GM23338 (cell line): ENCODE data around the gene MYL4.

Experiments used
- CREB1 ChIP-seq: fragments of 250-450 bp; sonication (Bioruptor Pico); IDR thresholded peaks from 2 replicates; pipeline ENCODE4 v1.5.0; 2020; ENCODE audit warnings: low read depth, mild to moderate bottlenecking, moderate library complexity
- CTCF ChIP-seq, 2 experiments: fragments of 200-600 bp in 1 of 2; sonication (generic) in 1 of 2; conservative IDR thresholded peaks; 2 replicates each; pipeline versions ENCODE4 v1.5.1 to v1.6.1; 2016 to 2017; ENCODE audit warnings: antibody characterized with exemption in 2 of 2, low read depth in 2 of 2, mild to moderate bottlenecking in 2 of 2, moderate library complexity in 1 of 2
- EZH2 ChIP-seq: fragments of 200-600 bp; sonication (generic); IDR thresholded peaks from one replicate; pipeline ENCODE4 v1.8.0; 2017; ENCODE audit warnings: antibody characterized with exemption, mild to moderate bottlenecking, low read depth; ENCODE audit not compliant: unreplicated experiment
- POLR2AphosphoS5 ChIP-seq: IDR thresholded peaks from 2 replicates; pipeline ENCODE4 v1.6.1; 2016; ENCODE audit warnings: antibody characterized with exemption, low read depth
- TF ChIP-seq, protein P1 (sequence below): IDR thresholded peaks from 2 replicates; pipeline ENCODE4 v1.6.1; 2016; ENCODE audit warnings: antibody characterized with exemption

DNA sequence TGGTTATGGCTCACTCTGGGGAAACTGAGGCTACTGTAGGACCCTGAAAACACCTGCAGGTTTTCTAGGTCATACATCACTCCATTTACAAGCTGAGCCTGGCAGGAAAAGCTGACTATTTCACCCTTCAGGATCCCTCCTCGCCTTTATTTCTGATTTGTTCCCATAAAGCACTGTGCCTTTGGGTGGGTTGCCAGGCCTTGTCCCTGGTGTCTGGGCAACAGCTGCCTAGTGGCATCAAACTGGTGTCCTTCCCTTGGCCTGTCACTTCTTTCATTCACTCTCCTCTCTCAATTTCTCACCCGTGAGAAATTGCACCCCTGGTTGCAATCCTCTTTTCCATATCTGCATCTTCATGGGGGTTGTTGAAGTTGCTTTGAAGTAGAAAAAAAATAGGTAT lies 1.6 kb downstream of the MYL4 start:
- TF ChIP-seq CTCF (conservative IDR thresholded peaks at IDR 0.05; ENCODE audit: low read depth in 2 of 2) (no peak), EZH2 (no peak), POLR2AphosphoS5 (no peak), CREB1 (CRISPR knock-in tag) (no peak)
- TF ChIP-seq, protein P1, sequence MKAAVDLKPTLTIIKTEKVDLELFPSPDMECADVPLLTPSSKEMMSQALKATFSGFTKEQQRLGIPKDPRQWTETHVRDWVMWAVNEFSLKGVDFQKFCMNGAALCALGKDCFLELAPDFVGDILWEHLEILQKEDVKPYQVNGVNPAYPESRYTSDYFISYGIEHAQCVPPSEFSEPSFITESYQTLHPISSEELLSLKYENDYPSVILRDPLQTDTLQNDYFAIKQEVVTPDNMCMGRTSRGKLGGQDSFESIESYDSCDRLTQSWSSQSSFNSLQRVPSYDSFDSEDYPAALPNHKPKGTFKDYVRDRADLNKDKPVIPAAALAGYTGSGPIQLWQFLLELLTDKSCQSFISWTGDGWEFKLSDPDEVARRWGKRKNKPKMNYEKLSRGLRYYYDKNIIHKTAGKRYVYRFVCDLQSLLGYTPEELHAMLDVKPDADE: no peak
